Endothelial cell of umbilical vein (primary cell): ENCODE measurements around the gene ADGRD1. TPM values are rescaled to one million over a fixed set of nuclear protein-coding genes. Genes with fewer than 3 reads are reported as not detected.

Experiments
- BruUV-seq: library from RNA; stranded (reverse); fragments of 400-500 nt; replicated peaks from 2 replicates; lab custom pipeline; 2021; lab: Mats Ljungman, UMichigan
- CTCF ChIA-PET: fragments of 300-600, 350-600 bp; sonication (Branson Sonifier 250); formaldehyde crosslinking; loops from one replicate; lab custom pipeline; 2021; ENCODE audit warnings: antibody characterized with exemption, inconsistent platforms; lab: Charles Lee
- POLR2A ChIA-PET: fragments of 300-600, 350-600 bp; sonication (Branson Sonifier 250); formaldehyde crosslinking; loops from one replicate; lab custom pipeline; 2021; ENCODE audit warnings: antibody characterized with exemption, inconsistent platforms; lab: Charles Lee
- DNase-seq: peaks from one replicate; pipeline ENCODE4 v3.0.0-alpha.2; 2011; ENCODE audit warnings: low read depth, low spot score
- FAIRE-seq: peaks from 2 replicates; lab custom pipeline; 2011; peaks lifted over from hg19 to GRCh38; lab: Jason Lieb, UNC
- H2AFZ ChIP-seq: 2 replicates; pipeline ENCODE4 v1.6.0; 2012; ENCODE audit warnings: low read depth, low read length, control low read depth, inconsistent platforms
- H3K27ac ChIP-seq: 2 replicates; pipeline ENCODE4 v1.5.1; 2011; ENCODE audit warnings: low read depth, mild to moderate bottlenecking, control low read depth, low read length, moderate library complexity; ENCODE audit not compliant: insufficient read depth
- H3K27me3 ChIP-seq, 2 experiments: 2 replicates each; pipeline versions ENCODE4 v1.6.0 to v1.6.1; 2011; ENCODE audit warnings: low read length in 2 of 2, mixed read lengths in 1 of 2; ENCODE audit not compliant: control insufficient read depth in 2 of 2, insufficient read depth in 2 of 2
- H3K36me3 ChIP-seq, 2 experiments: 2 replicates in 1 of 2; 3 replicates in 1 of 2; pipeline ENCODE4 v1.5.1; 2011; ENCODE audit warnings: low read length in 2 of 2, mild to moderate bottlenecking in 1 of 2, moderate library complexity in 1 of 2; ENCODE audit not compliant: control insufficient read depth in 2 of 2, insufficient read depth in 2 of 2; ENCODE audit errors: extremely low read depth in 1 of 2
- H3K4me1 ChIP-seq: 3 replicates; pipeline ENCODE4 v1.5.1; 2011; ENCODE audit warnings: mild to moderate bottlenecking, low read length; ENCODE audit not compliant: control insufficient read depth, insufficient read depth; ENCODE audit errors: extremely low read depth
- H3K4me2 ChIP-seq: 2 replicates; pipeline ENCODE4 v1.6.1; 2011; ENCODE audit warnings: low read length, control low read depth, mixed read lengths; ENCODE audit not compliant: insufficient read depth
- H3K4me3 ChIP-seq, 3 experiments: fragments of 200-600 bp in 1 of 3; sonication (generic), shearing (Covaris generic) in 1 of 3; replicated peaks in 1 of 3; 2 replicates each; pipeline ENCODE4 v1.5.1; 2011 to 2016; ENCODE audit warnings: control low read depth in 3 of 3, low read length in 3 of 3, mild to moderate bottlenecking in 2 of 3, inconsistent platforms in 1 of 3, low read depth in 1 of 3, moderate library complexity in 1 of 3; ENCODE audit not compliant: insufficient read depth in 1 of 3
- H3K79me2 ChIP-seq: 2 replicates; pipeline ENCODE4 v1.6.0; 2012; ENCODE audit warnings: low read length, inconsistent platforms; ENCODE audit not compliant: control insufficient read depth, insufficient read depth
- H3K9ac ChIP-seq: replicated peaks from 2 replicates; pipeline ENCODE3; 2011; ENCODE audit warnings: low read length, control low read depth; ENCODE audit not compliant: insufficient read depth; ENCODE audit errors: extremely low read depth
- H3K9me1 ChIP-seq: replicated peaks from 3 replicates; pipeline ENCODE4 v1.6.0; 2011; ENCODE audit warnings: mild to moderate bottlenecking, low read length; ENCODE audit not compliant: control insufficient read depth, insufficient read depth; ENCODE audit errors: extremely low read depth
- H3K9me3 ChIP-seq: replicated peaks from 2 replicates; pipeline ENCODE4 v1.5.1; 2012; ENCODE audit warnings: low read length, inconsistent platforms; ENCODE audit not compliant: control insufficient read depth, insufficient read depth
- H4K20me1 ChIP-seq: replicated peaks from 2 replicates; pipeline ENCODE3; 2011; ENCODE audit warnings: mild to moderate bottlenecking, low read length; ENCODE audit not compliant: control insufficient read depth, insufficient read depth; ENCODE audit errors: extremely low read depth
- EZH2 ChIP-seq: IDR thresholded peaks from 2 replicates; pipeline ENCODE4 v1.6.1; 2012; ENCODE audit warnings: borderline replicate concordance, low read depth, mild to moderate bottlenecking, moderate library complexity, low read length, inconsistent platforms; ENCODE audit not compliant: severe bottlenecking
- FOS ChIP-seq: IDR thresholded peaks from 2 replicates; pipeline ENCODE4 v1.6.1; 2011; ENCODE audit warnings: mild to moderate bottlenecking, low read length, moderate library complexity, borderline replicate concordance; ENCODE audit not compliant: insufficient read depth
- GATA2 ChIP-seq: IDR thresholded peaks from 2 replicates; pipeline ENCODE4 v1.7.0; 2011; ENCODE audit warnings: low read depth, mild to moderate bottlenecking, moderate library complexity, mixed read lengths, low read length; ENCODE audit not compliant: insufficient read length, insufficient read depth
- JUN ChIP-seq: IDR thresholded peaks from 2 replicates; pipeline ENCODE4 v1.6.1; 2011; ENCODE audit warnings: borderline replicate concordance, low read depth; ENCODE audit not compliant: insufficient read length, insufficient read depth
- MYC ChIP-seq: IDR thresholded peaks from one replicate; pipeline ENCODE4 v1.6.1; 2011; ENCODE audit warnings: mild to moderate bottlenecking, low read depth, low read length
- POLR2A ChIP-seq: IDR thresholded peaks from 2 replicates; pipeline ENCODE4 v1.6.1; 2012; ENCODE audit warnings: low read depth, mild to moderate bottlenecking, control low read depth, low read length
- POLR2AphosphoS5 ChIP-seq: IDR thresholded peaks from 2 replicates; pipeline ENCODE4 v1.6.1; 2012; ENCODE audit warnings: low read depth, mild to moderate bottlenecking, control low read depth, low read length, moderate library complexity; ENCODE audit not compliant: insufficient read depth
- dilution Hi-C: fragments of 300-500 bp; cut with MboI; formaldehyde crosslinking; loops from one replicate; pipeline ENCODE4 v1.15.0; 2019; ENCODE audit warnings: low sequenced_read_pairs; ENCODE audit not compliant: extremely low pct_ligation_motif_present
- intact Hi-C: fragments of 100-400 bp; cut with micrococcal nuclease; formaldehyde crosslinking; loops from one replicate; pipeline ENCODE4 v1.10.0; 2022
- polyA plus RNA-seq, 4 experiments: library from polyadenylated mRNA; depleted of rRNA in 3 of 4; stranded (reverse) in 3 of 4; unstranded in 1 of 4; fragments of >200 nt; gene quantifications; 2 replicates each; pipeline versions ENCODE4 v1.2.1 to v1.2.3, GENCODE V29; 2011 to 2012; ENCODE audit warnings: missing spikeins in 1 of 4
- total RNA-seq: library from RNA; stranded (reverse); gene quantifications from 2 replicates; pipeline ENCODE4 v1.2.3, GENCODE V29; 2021
- TF ChIP-seq, protein P1 (sequence below): IDR thresholded peaks from 2 replicates; pipeline ENCODE4 v1.6.1; 2011; ENCODE audit not compliant: insufficient read depth, insufficient read length
- TF ChIP-seq, protein P2 (sequence below), 2 donors: IDR thresholded peaks; 1 replicate in 1 of 2; 2 replicates in 1 of 2; pipeline ENCODE4 v1.5.1; 2011; ENCODE audit warnings: low read length in 2 of 2, mild to moderate bottlenecking in 2 of 2, moderate library complexity in 2 of 2, control low read depth in 1 of 2, inconsistent platforms in 1 of 2, low read depth in 1 of 2; ENCODE audit not compliant: insufficient read depth in 1 of 2; ENCODE audit errors: extremely low read depth in 1 of 2

ADGRD1 gene
- total and polyA plus RNA-seq, 2 donors (not counting 3 experiments of a cell fraction or from before 2014, with no cell fraction given) = 0.07 TPM; not detected in 1

DNA sequence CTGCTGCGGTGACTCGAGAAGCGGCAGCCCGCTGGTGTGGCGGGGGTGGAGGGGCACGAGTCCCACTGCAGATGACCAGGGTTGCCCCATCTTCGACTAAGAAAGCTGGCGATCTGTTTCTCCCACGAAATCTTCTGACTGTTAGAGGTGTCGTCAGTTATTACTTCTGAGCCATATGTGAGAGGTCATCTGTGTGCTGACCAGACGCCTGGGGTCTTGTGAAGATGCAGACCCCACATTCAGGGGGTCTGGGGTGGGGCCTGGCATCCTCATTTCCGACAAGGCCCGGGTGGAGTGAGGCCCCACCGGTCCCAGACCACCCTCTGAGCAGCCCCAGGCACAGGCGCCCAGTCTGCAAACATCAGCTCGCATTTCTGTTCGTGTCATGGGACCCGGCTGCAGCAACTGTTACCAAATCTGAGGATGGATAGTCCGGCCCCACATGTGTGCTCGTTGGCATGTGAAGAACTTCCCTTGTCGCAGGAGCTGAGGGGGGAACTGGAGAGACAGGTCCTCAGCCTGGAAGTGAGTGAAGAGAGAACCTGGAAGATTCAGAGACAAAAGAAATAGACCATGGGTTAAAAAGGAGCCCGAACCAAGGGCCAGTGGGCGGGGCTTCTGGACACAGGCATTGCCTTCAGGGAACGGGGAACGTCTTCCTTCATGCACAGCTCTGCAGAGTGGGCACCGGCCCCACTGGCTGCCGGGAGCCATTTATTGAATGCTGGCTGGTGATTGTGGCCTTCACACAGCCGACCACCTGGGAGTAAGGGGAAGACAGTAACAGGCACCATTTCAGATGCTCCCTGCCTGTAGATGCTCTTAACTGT lies 135.2 kb downstream of the ADGRD1 start:
- H3K9ac ChIP-seq = no peak overlapping the region
- DNase-seq = no peak
- no peaks in the 10 kb centered on the region for H3K27me3 ChIP-seq
- intact Hi-C loops = no loop called here
- no peaks in the 10 kb centered on the region for H3K4me1 ChIP-seq
- ChIA-PET CTCF (no interaction called here), POLR2A (no interaction called here)
- no peak overlapping the region for H3K4me3 ChIP-seq
- no peaks in the 10 kb centered on the region for H3K79me2 ChIP-seq
- dilution Hi-C loops = no loop called here
- TF ChIP-seq, protein P1, sequence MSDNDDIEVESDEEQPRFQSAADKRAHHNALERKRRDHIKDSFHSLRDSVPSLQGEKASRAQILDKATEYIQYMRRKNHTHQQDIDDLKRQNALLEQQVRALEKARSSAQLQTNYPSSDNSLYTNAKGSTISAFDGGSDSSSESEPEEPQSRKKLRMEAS = no peak
- TF ChIP-seq JUN (no peak), POLR2A (no peak), GATA2 (no peak), FOS (no peak), POLR2AphosphoS5 (no peak), MYC (no peak), EZH2 (no peak)
- TF ChIP-seq, protein P2, sequence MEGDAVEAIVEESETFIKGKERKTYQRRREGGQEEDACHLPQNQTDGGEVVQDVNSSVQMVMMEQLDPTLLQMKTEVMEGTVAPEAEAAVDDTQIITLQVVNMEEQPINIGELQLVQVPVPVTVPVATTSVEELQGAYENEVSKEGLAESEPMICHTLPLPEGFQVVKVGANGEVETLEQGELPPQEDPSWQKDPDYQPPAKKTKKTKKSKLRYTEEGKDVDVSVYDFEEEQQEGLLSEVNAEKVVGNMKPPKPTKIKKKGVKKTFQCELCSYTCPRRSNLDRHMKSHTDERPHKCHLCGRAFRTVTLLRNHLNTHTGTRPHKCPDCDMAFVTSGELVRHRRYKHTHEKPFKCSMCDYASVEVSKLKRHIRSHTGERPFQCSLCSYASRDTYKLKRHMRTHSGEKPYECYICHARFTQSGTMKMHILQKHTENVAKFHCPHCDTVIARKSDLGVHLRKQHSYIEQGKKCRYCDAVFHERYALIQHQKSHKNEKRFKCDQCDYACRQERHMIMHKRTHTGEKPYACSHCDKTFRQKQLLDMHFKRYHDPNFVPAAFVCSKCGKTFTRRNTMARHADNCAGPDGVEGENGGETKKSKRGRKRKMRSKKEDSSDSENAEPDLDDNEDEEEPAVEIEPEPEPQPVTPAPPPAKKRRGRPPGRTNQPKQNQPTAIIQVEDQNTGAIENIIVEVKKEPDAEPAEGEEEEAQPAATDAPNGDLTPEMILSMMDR (IDR thresholded peaks at IDR 0.05; ENCODE audit: extremely low read depth in 1 of 2, insufficient read depth in 1 of 2, low read depth in 1 of 2, low read length in 2 of 2) = no peak
- FAIRE-seq = no peak
- no peak overlapping the region for H3K27ac ChIP-seq
- no peaks in the 10 kb centered on the region for H3K9me3 ChIP-seq
- H3K4me2 ChIP-seq = no peak overlapping the region
- no peak overlapping the region for H2AFZ ChIP-seq
- no peaks in the 10 kb centered on the region for H3K36me3 ChIP-seq
- BruUV-seq = no TSS peak
- no peaks in the 10 kb centered on the region for H3K9me1 ChIP-seq
- no peaks in the 10 kb centered on the region for H4K20me1 ChIP-seq
